ENCODE results near the gene IFNA13.

DNA sequence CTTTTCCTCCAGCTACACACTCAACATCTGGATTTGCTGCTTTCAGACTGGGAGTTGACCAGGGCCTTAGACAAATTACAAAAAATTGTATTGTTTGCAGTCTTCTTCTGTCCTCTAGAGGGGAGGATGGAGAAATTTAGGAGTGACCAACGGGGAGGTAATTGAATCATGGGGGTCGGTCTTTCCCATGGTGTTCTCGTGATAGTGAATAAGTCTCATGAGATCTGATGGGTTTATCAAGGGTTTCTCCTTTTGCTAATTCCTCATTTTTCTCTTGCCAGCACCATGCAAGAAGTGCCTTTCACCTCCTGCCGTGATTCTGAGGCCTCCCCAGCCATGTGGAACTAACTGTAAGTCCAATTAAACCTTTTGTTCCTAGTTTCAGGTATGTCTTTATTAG, 45.3 kb upstream of the IFNA13 start:
- TF ChIP-seq POLR2A (IDR thresholded peaks at IDR 0.05; ENCODE audit: low read length): no peak
- no peak for TF ChIP-seq GATA1 (IDR thresholded peaks at IDR 0.05; ENCODE audit: low read depth, low read length)

Data from erythroblast (primary cell).